IPS-NIHi7 (cell line): ENCODE measurements around the gene ELMOD2.
"Not testable (repeated sequence)": the region's sequence is repeated elsewhere in the genome, so short reads cannot be mapped to it uniquely, and the experiment has no call there.

Experiments
- DNase-seq: peaks from one replicate; pipeline ENCODE4 v3.0.0; 2012; ENCODE audit warnings: mixed read lengths; ENCODE audit errors: extremely low spot score

Gene ELMOD2

GRCh38 chr4:140523857-140524742, at the start of gene ELMOD2:
ELMOD2 (plus strand) TSS chr4:140524168; CDS start chr4:140525429, 1,261 bp downstream.
- peak; percentile 100 for DNase-seq

GRCh38 chr4:140483445-140483844, 40.5 kb upstream of the ELMOD2 start:
- DNase-seq: no peak

- no peak for DNase-seq
These were observed 38.0 kb upstream of the ELMOD2 start for GRCh38 chr4:140485939-140486338.

- DNase-seq: no peak
These were observed 26.6 kb upstream of the ELMOD2 start for GRCh38 chr4:140497405-140497746.

GRCh38 chr4:140497747-140498636, 26.0 kb upstream of the ELMOD2 start, which contains the start of gene MGAT4D:
MGAT4D (minus strand) TSS chr4:140498293; CDS start chr4:140498222, 71 bp downstream.
- DNase-seq: peak; percentile 65

GRCh38 chr4:140499391-140499790, 24.6 kb upstream of the ELMOD2 start:
- no peak for DNase-seq

- no peak for DNase-seq
These were observed 19.7 kb upstream of the ELMOD2 start for GRCh38 chr4:140504261-140504660.

- not testable (repeated sequence) for DNase-seq
These were observed 10.2 kb upstream of the ELMOD2 start for GRCh38 chr4:140513765-140514164.

- no peak for DNase-seq
These were observed 8.5 kb upstream of the ELMOD2 start for GRCh38 chr4:140515423-140515822.

GRCh38 chr4:140523370-140523856, 555 bp upstream of the ELMOD2 start:
- no peak for DNase-seq

GRCh38 chr4:140529434-140529833, 5.5 kb downstream of the ELMOD2 start:
- no peak for DNase-seq

- no peak for DNase-seq
These were observed 10.0 kb downstream of the ELMOD2 start for GRCh38 chr4:140533951-140534480.

GRCh38 chr4:140556372-140557085, 32.6 kb downstream of the ELMOD2 start:
- DNase-seq: no peak

- DNase-seq: no peak
These were observed 34.0 kb downstream of the ELMOD2 start for GRCh38 chr4:140557831-140558435.

- DNase-seq: no peak
These were observed 35.7 kb downstream of the ELMOD2 start for GRCh38 chr4:140559696-140560095.

GRCh38 chr4:140568507-140569306, 44.7 kb downstream of the ELMOD2 start, which contains the start of gene UCP1:
UCP1 (minus strand) TSS chr4:140568961; CDS start chr4:140568729, 232 bp downstream.
- DNase-seq: peak; percentile 75

- no peak for DNase-seq
These were observed 45.3 kb downstream of the ELMOD2 start for GRCh38 chr4:140569307-140569638.

- DNase-seq: no peak
These were observed 47.7 kb downstream of the ELMOD2 start for GRCh38 chr4:140571620-140572019.

GRCh38 chr4:140575489-140575888, 51.5 kb downstream of the ELMOD2 start:
- no peak for DNase-seq

- no peak for DNase-seq
These were observed 55.3 kb downstream of the ELMOD2 start for GRCh38 chr4:140579278-140579677.
